ENCODE measurements around the gene CXorf66. TPM values are rescaled to one million over a fixed set of nuclear protein-coding genes. Genes with fewer than 3 reads are reported as not detected.

The CXorf66 gene
- total and polyA plus RNA-seq, 2 of the 4 experiments (the other 2 are of a cell fraction), result not detected

- dilution Hi-C loops (cut with HindIII; ENCODE audit: low sequenced_read_pairs, unreplicated experiment), result no loop called here
- Histone ChIP-seq H3K56ac (ENCODE audit: extremely low read depth, insufficient read depth, low read length) (no peak overlapping the region), H3K23ac (ENCODE audit: low read depth, low read length) (no peak overlapping the region), H4K5ac (ENCODE audit: low read depth, low read length) (no peak overlapping the region), H4K91ac (ENCODE audit: insufficient read depth, low read depth, low read length) (no peak overlapping the region), H3K9me1 (ENCODE audit: insufficient read depth, low read length) (no peaks in the 10 kb centered on the region), H3K4me1 (ENCODE audit: control insufficient read depth, insufficient read depth, low read length) (no peaks in the 10 kb centered on the region), H3K9ac (ENCODE audit: low read depth, low read length) (no peak overlapping the region), H3K79me1 (ENCODE audit: low read depth in 1 of 2, low read length in 2 of 2) (no peaks in the 10 kb centered on the region), H3K27me3 (ENCODE audit: control insufficient read depth, insufficient read depth, low read length) (no peaks in the 10 kb centered on the region), H2BK5ac (ENCODE audit: low read depth, low read length, poor library complexity, severe bottlenecking) (no peak overlapping the region), H4K8ac (ENCODE audit: low read depth in 2 of 2, low read length in 2 of 2) (no peak overlapping the region), H3K18ac (ENCODE audit: low read depth, low read length) (no peak overlapping the region), H2AK9ac (replicated peaks; ENCODE audit: low read depth, low read length, poor library complexity) (no peak overlapping the region), H2BK120ac (ENCODE audit: low read depth, low read length) (no peak overlapping the region), H3K4me2 (ENCODE audit: low read depth, low read length) (no peak overlapping the region), H2BK15ac (ENCODE audit: low read depth, low read length) (no peak overlapping the region), H3K36me3 (ENCODE audit: control insufficient read depth, insufficient read depth, low read length) (no peaks in the 10 kb centered on the region), H2AK5ac (ENCODE audit: low read depth, low read length) (no peak overlapping the region), H3K4me3 (ENCODE audit: insufficient read depth, low read depth, low read length) (no peak overlapping the region), H3K4ac (ENCODE audit: low read depth, low read length) (no peak overlapping the region), H2BK20ac (ENCODE audit: low read depth, low read length) (no peak overlapping the region), H3K14ac (replicated peaks; ENCODE audit: low read depth, low read length) (no peak overlapping the region), H3K27ac (ENCODE audit: insufficient read depth, low read length) (no peak overlapping the region), H3K9me3 (ENCODE audit: control insufficient read depth, insufficient read depth, low read length) (no peaks in the 10 kb centered on the region), H2AFZ (replicated peaks; ENCODE audit: low read length, poor library complexity) (no peak overlapping the region), H4K20me1 (ENCODE audit: insufficient read depth, low read length) (0 out of 2 replicates have a peak, but pooled peaks cover under 1% of the 10 kb centered on the region)
- in situ Hi-C loops (cut with MboI; ENCODE audit: low sequenced_read_pairs), result no loop called here
- CTCF ChIA-PET, result no interaction called here
- TF ChIP-seq, protein P1, sequence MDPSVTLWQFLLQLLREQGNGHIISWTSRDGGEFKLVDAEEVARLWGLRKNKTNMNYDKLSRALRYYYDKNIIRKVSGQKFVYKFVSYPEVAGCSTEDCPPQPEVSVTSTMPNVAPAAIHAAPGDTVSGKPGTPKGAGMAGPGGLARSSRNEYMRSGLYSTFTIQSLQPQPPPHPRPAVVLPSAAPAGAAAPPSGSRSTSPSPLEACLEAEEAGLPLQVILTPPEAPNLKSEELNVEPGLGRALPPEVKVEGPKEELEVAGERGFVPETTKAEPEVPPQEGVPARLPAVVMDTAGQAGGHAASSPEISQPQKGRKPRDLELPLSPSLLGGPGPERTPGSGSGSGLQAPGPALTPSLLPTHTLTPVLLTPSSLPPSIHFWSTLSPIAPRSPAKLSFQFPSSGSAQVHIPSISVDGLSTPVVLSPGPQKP (IDR thresholded peaks at IDR 0.05; ENCODE audit: borderline replicate concordance, low read depth, low read length), result no peak
- TF ChIP-seq MAFK (IDR thresholded peaks at IDR 0.05; ENCODE audit: low read depth, low read length), result no peak
- no peak for TF ChIP-seq CHD1 (IDR thresholded peaks at IDR 0.05; ENCODE audit: low read depth, low read length)
- no peak for TF ChIP-seq SMC3 (IDR thresholded peaks at IDR 0.05; ENCODE audit: low read depth, low read length)
- no peak for TF ChIP-seq RCOR1 (IDR thresholded peaks at IDR 0.05; ENCODE audit: insufficient replicate concordance, low read length)
- no peak for TF ChIP-seq RAD21 (IDR thresholded peaks at IDR 0.05; ENCODE audit: low read length)
- no peak for TF ChIP-seq POLR2A (IDR thresholded peaks at IDR 0.05; ENCODE audit: low read depth, low read length)
- TF ChIP-seq, protein P2, sequence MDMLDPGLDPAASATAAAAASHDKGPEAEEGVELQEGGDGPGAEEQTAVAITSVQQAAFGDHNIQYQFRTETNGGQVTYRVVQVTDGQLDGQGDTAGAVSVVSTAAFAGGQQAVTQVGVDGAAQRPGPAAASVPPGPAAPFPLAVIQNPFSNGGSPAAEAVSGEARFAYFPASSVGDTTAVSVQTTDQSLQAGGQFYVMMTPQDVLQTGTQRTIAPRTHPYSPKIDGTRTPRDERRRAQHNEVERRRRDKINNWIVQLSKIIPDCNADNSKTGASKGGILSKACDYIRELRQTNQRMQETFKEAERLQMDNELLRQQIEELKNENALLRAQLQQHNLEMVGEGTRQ (IDR thresholded peaks at IDR 0.05; ENCODE audit: low read depth, low read length), result no peak
- no peak for TF ChIP-seq CEBPB (IDR thresholded peaks at IDR 0.05; ENCODE audit: low read depth, low read length)
- TF ChIP-seq FOS (IDR thresholded peaks at IDR 0.05; ENCODE audit: low read depth, low read length), result no peak
- no peak for TF ChIP-seq CTCF (conservative IDR thresholded peaks at IDR 0.05; ENCODE audit: low read depth, low read length)
- TF ChIP-seq MAZ (IDR thresholded peaks at IDR 0.05; ENCODE audit: borderline replicate concordance, low read depth, low read length), result no peak
- TF ChIP-seq BHLHE40 (IDR thresholded peaks at IDR 0.05; ENCODE audit: low read depth, low read length), result no peak
- BruUV-seq (replicated peaks), result no TSS peak
- intact Hi-C loops (cut with micrococcal nuclease), result loop anchor here (10.0 kb wide), 1 partner anchor 211 kb away; no protein-coding TSS in a partner anchor
- no peak for DNase-seq
- ATAC-seq (ENCODE audit: low read depth), result no peak
- POLR2A ChIA-PET (ENCODE audit: unreplicated experiment), result no interaction called here
Observed at GRCh38 chrX:139936259-139936658, 29.1 kb downstream of the CXorf66 start.

Measured in IMR-90 (cell line).